ENCODE data around the gene ARFGAP1. TPM values are rescaled to one million over a fixed set of nuclear protein-coding genes. Genes with fewer than 3 reads are reported as not detected.

The ARFGAP1 gene
- total and polyA plus RNA-seq, 2 of the 8 experiments (the other 6 are each of a cell fraction or from before 2014, with no cell fraction given), result 93.7 to 100 TPM

- 0 out of 4 replicates have a peak, but pooled peaks of 1 of the 2 experiments have one; percentile 30 for TF ChIP-seq HDAC2 (IDR thresholded peaks at IDR 0.05; ENCODE audit: borderline replicate concordance in 1 of 2, low read depth in 2 of 2, low read length in 2 of 2)
- 0 out of 2 replicates have a peak, but pooled peaks have one; percentile 11 for TF ChIP-seq KDM1A (IDR thresholded peaks at IDR 0.05; ENCODE audit: borderline replicate concordance, low read length)
- no peak for TF ChIP-seq RFX5 (IDR thresholded peaks at IDR 0.05; ENCODE audit: borderline replicate concordance, low read depth, low read length)
These were observed 17.8 kb upstream of the ARFGAP1 start (continued) for GRCh38 chr20:63254606-63255384.
